Peyer's patch (tissue), 4 donors: ENCODE measurements around the gene PDZD2.

Experiments used
- POLR2A ChIP-seq, 2 donors: fragments of 450-650 bp; IDR thresholded peaks; one replicate each; pipeline ENCODE4 v1.5.1; 2017; ENCODE audit warnings: antibody characterized with exemption in 2 of 2, mild to moderate bottlenecking in 2 of 2, moderate library complexity in 2 of 2
- TF ChIP-seq, protein P1 (sequence below), 6 experiments: fragments of 450-650 bp in 4 of 6; fragments of 200-600 bp in 2 of 6; sonication (generic) in 1 of 6; IDR thresholded peaks; one replicate each; pipeline ENCODE4 v1.5.1; 2017 to 2019; ENCODE audit warnings: antibody characterized with exemption in 6 of 6, mild to moderate bottlenecking in 3 of 6, moderate library complexity in 1 of 6

GRCh38 chr5:31635446-31635845, 3.5 kb upstream of the PDZD2 start:
- TF ChIP-seq, protein P1, sequence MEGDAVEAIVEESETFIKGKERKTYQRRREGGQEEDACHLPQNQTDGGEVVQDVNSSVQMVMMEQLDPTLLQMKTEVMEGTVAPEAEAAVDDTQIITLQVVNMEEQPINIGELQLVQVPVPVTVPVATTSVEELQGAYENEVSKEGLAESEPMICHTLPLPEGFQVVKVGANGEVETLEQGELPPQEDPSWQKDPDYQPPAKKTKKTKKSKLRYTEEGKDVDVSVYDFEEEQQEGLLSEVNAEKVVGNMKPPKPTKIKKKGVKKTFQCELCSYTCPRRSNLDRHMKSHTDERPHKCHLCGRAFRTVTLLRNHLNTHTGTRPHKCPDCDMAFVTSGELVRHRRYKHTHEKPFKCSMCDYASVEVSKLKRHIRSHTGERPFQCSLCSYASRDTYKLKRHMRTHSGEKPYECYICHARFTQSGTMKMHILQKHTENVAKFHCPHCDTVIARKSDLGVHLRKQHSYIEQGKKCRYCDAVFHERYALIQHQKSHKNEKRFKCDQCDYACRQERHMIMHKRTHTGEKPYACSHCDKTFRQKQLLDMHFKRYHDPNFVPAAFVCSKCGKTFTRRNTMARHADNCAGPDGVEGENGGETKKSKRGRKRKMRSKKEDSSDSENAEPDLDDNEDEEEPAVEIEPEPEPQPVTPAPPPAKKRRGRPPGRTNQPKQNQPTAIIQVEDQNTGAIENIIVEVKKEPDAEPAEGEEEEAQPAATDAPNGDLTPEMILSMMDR (IDR thresholded peaks at IDR 0.05): no peak
- TF ChIP-seq POLR2A (IDR thresholded peaks at IDR 0.05): no peak
